Measurements from ENCODE around the gene PTK6. TPM values are rescaled to one million over a fixed set of nuclear protein-coding genes. Genes with fewer than 3 reads are reported as not detected.

The PTK6 gene
- total and polyA plus RNA-seq, 4 donors, result 0.06 to 2.1 (median 1.1) TPM; not detected in 1

- H3K27ac ChIP-seq (ENCODE audit: low read depth, low read length), result no peak overlapping the region
- no peaks in the 10 kb centered on the region for H3K9me3 ChIP-seq (ENCODE audit: control insufficient read depth, insufficient read depth, low read length)
- no peak for DNase-seq (ENCODE audit: low read depth in 4 of 6, low spot score in 6 of 6)
- WGBS (ENCODE audit: insufficient coverage), result 58% methylated on average over 2 of the region's 25 CpGs
- no peaks in the 10 kb centered on the region for H3K36me3 ChIP-seq (ENCODE audit: control insufficient read depth, insufficient read depth, low read length)
- peaks cover 24% of the 10 kb centered on the region for H3K27me3 ChIP-seq (ENCODE audit: control insufficient read depth, insufficient read depth, low read length)
- peaks cover 17% of the 10 kb centered on the region for H3K4me1 ChIP-seq (ENCODE audit: control insufficient read depth, insufficient read depth, low read length)
- H3K4me3 ChIP-seq (ENCODE audit: low read depth, low read length), result no peak overlapping the region
Measured at GRCh38 chr20:63549019-63549418, 11.8 kb upstream of the PTK6 start.

- H3K36me3 ChIP-seq (ENCODE audit: control insufficient read depth, insufficient read depth, low read length), result no peaks in the 10 kb centered on the region
- no peak overlapping the region for H3K4me3 ChIP-seq (ENCODE audit: low read depth, low read length)
- H3K27ac ChIP-seq (ENCODE audit: low read depth, low read length), result no peak overlapping the region
- H3K4me1 ChIP-seq (ENCODE audit: control insufficient read depth, insufficient read depth, low read length), result peaks cover 12% of the 10 kb centered on the region
- H3K27me3 ChIP-seq (ENCODE audit: control insufficient read depth, insufficient read depth, low read length), result peaks cover 23% of the 10 kb centered on the region
- WGBS (ENCODE audit: insufficient coverage), result 37% methylated on average over 9 of the region's 11 CpGs
- H3K9me3 ChIP-seq (ENCODE audit: control insufficient read depth, insufficient read depth, low read length), result no peaks in the 10 kb centered on the region
- DNase-seq (ENCODE audit: low read depth in 4 of 6, low spot score in 6 of 6), result no peak
Measured at GRCh38 chr20:63548542-63548941, 11.4 kb upstream of the PTK6 start.

GRCh38 chr20:63547725-63548480 is 10.7 kb upstream of the PTK6 start, which contains the start of gene SRMS:
TSS of gene SRMS (minus strand) at chr20:63547749. CDS start at chr20:63547463, 286 bp downstream.
- no peak within 1 kb of the TSS for H3K27ac ChIP-seq (ENCODE audit: low read depth, low read length)
- peaks cover 21% of the 10 kb centered on the region for H3K27me3 ChIP-seq (ENCODE audit: control insufficient read depth, insufficient read depth, low read length)
- no peaks in the 10 kb centered on the region for H3K36me3 ChIP-seq (ENCODE audit: control insufficient read depth, insufficient read depth, low read length)
- peaks cover 6% of the 10 kb centered on the region for H3K4me1 ChIP-seq (ENCODE audit: control insufficient read depth, insufficient read depth, low read length)
- H3K9me3 ChIP-seq (ENCODE audit: control insufficient read depth, insufficient read depth, low read length), result no peaks in the 10 kb centered on the region
- 52% methylated on average over 32 of the region's 35 CpGs for WGBS (ENCODE audit: insufficient coverage)
- no peak for DNase-seq (ENCODE audit: low read depth in 4 of 6, low spot score in 6 of 6)
- no peak within 1 kb of the TSS for H3K4me3 ChIP-seq (ENCODE audit: low read depth, low read length)

- WGBS (ENCODE audit: insufficient coverage), result 55% methylated on average over 58 of the region's 58 CpGs
- no peaks in the 10 kb centered on the region for H3K4me1 ChIP-seq (ENCODE audit: control insufficient read depth, insufficient read depth, low read length)
- H3K4me3 ChIP-seq (ENCODE audit: low read depth, low read length), result no peak overlapping the region
- H3K27ac ChIP-seq (ENCODE audit: low read depth, low read length), result no peak overlapping the region
- no peaks in the 10 kb centered on the region for H3K9me3 ChIP-seq (ENCODE audit: control insufficient read depth, insufficient read depth, low read length)
- no peak for DNase-seq (ENCODE audit: low read depth in 4 of 6, low spot score in 6 of 6)
- peaks cover 21% of the 10 kb centered on the region for H3K27me3 ChIP-seq (ENCODE audit: control insufficient read depth, insufficient read depth, low read length)
- no peaks in the 10 kb centered on the region for H3K36me3 ChIP-seq (ENCODE audit: control insufficient read depth, insufficient read depth, low read length)
Measured at GRCh38 chr20:63546956-63547724, 10.0 kb upstream of the PTK6 start.

- H3K4me3 ChIP-seq (ENCODE audit: low read depth, low read length), result no peak overlapping the region
- H3K27ac ChIP-seq (ENCODE audit: low read depth, low read length), result no peak overlapping the region
- 72% methylated on average over 19 of the region's 20 CpGs for WGBS (ENCODE audit: insufficient coverage)
- DNase-seq (ENCODE audit: low read depth in 4 of 6, low spot score in 6 of 6), result no peak
- no peaks in the 10 kb centered on the region for H3K4me1 ChIP-seq (ENCODE audit: control insufficient read depth, insufficient read depth, low read length)
- no peaks in the 10 kb centered on the region for H3K9me3 ChIP-seq (ENCODE audit: control insufficient read depth, insufficient read depth, low read length)
- peaks cover 21% of the 10 kb centered on the region for H3K27me3 ChIP-seq (ENCODE audit: control insufficient read depth, insufficient read depth, low read length)
- no peaks in the 10 kb centered on the region for H3K36me3 ChIP-seq (ENCODE audit: control insufficient read depth, insufficient read depth, low read length)
Measured at GRCh38 chr20:63546256-63546955, 9.2 kb upstream of the PTK6 start.

- Histone ChIP-seq H3K27me3 (ENCODE audit: control insufficient read depth, insufficient read depth, low read length) (peaks cover 19% of the 10 kb centered on the region), H3K27ac (ENCODE audit: low read depth, low read length) (no peak overlapping the region), H3K9me3 (ENCODE audit: control insufficient read depth, insufficient read depth, low read length) (no peaks in the 10 kb centered on the region), H3K36me3 (ENCODE audit: control insufficient read depth, insufficient read depth, low read length) (no peaks in the 10 kb centered on the region), H3K4me1 (ENCODE audit: control insufficient read depth, insufficient read depth, low read length) (no peaks in the 10 kb centered on the region), H3K4me3 (ENCODE audit: low read depth, low read length) (no peak overlapping the region)
- WGBS (ENCODE audit: insufficient coverage), result 67% methylated on average over 5 of the region's 6 CpGs
- DNase-seq (ENCODE audit: low read depth in 4 of 6, low spot score in 6 of 6), result no peak
Measured at GRCh38 chr20:63545814-63546213, 8.6 kb upstream of the PTK6 start.

GRCh38 chr20:63544958-63545516 is 7.9 kb upstream of the PTK6 start:
- Histone ChIP-seq H3K4me3 (ENCODE audit: low read depth, low read length) (no peak overlapping the region), H3K27me3 (ENCODE audit: control insufficient read depth, insufficient read depth, low read length) (peaks cover 16% of the 10 kb centered on the region), H3K9me3 (ENCODE audit: control insufficient read depth, insufficient read depth, low read length) (no peaks in the 10 kb centered on the region), H3K4me1 (ENCODE audit: control insufficient read depth, insufficient read depth, low read length) (peaks cover 6% of the 10 kb centered on the region), H3K36me3 (ENCODE audit: control insufficient read depth, insufficient read depth, low read length) (no peaks in the 10 kb centered on the region), H3K27ac (ENCODE audit: low read depth, low read length) (no peak overlapping the region)
- 79% methylated on average over 15 of the region's 19 CpGs for WGBS (ENCODE audit: insufficient coverage)
- no peak for DNase-seq (ENCODE audit: low read depth in 4 of 6, low spot score in 6 of 6)

GRCh38 chr20:63544241-63544957 is 7.2 kb upstream of the PTK6 start:
- Histone ChIP-seq H3K36me3 (ENCODE audit: control insufficient read depth, insufficient read depth, low read length) (no peaks in the 10 kb centered on the region), H3K4me1 (ENCODE audit: control insufficient read depth, insufficient read depth, low read length) (peaks cover 6% of the 10 kb centered on the region), H3K9me3 (ENCODE audit: control insufficient read depth, insufficient read depth, low read length) (no peaks in the 10 kb centered on the region), H3K27ac (ENCODE audit: low read depth, low read length) (no peak overlapping the region), H3K27me3 (ENCODE audit: control insufficient read depth, insufficient read depth, low read length) (peaks cover 16% of the 10 kb centered on the region), H3K4me3 (ENCODE audit: low read depth, low read length) (no peak overlapping the region)
- WGBS (ENCODE audit: insufficient coverage), result 72% methylated on average over 27 of the region's 27 CpGs
- DNase-seq (ENCODE audit: low read depth in 4 of 6, low spot score in 6 of 6), result no peak

- Histone ChIP-seq H3K4me1 (ENCODE audit: control insufficient read depth, insufficient read depth, low read length) (peaks cover 6% of the 10 kb centered on the region), H3K36me3 (ENCODE audit: control insufficient read depth, insufficient read depth, low read length) (no peaks in the 10 kb centered on the region), H3K9me3 (ENCODE audit: control insufficient read depth, insufficient read depth, low read length) (no peaks in the 10 kb centered on the region), H3K27ac (ENCODE audit: low read depth, low read length) (no peak overlapping the region), H3K27me3 (ENCODE audit: control insufficient read depth, insufficient read depth, low read length) (peaks cover 16% of the 10 kb centered on the region), H3K4me3 (ENCODE audit: low read depth, low read length) (no peak overlapping the region)
- no peak for DNase-seq (ENCODE audit: low read depth in 4 of 6, low spot score in 6 of 6)
- WGBS (ENCODE audit: insufficient coverage), result 97% methylated on average over 6 of the region's 6 CpGs
Measured at GRCh38 chr20:63543733-63544132, 6.6 kb upstream of the PTK6 start.
